Measurements from ENCODE around the gene BRI3BP.
A peak's percentile ranks its signal among the peaks of the same experiment; 100 is the strongest.
"Not testable (repeated sequence)": the region's sequence is repeated elsewhere in the genome, so short reads cannot be mapped to it uniquely, and the experiment has no call there.

The BRI3BP gene

DNA sequence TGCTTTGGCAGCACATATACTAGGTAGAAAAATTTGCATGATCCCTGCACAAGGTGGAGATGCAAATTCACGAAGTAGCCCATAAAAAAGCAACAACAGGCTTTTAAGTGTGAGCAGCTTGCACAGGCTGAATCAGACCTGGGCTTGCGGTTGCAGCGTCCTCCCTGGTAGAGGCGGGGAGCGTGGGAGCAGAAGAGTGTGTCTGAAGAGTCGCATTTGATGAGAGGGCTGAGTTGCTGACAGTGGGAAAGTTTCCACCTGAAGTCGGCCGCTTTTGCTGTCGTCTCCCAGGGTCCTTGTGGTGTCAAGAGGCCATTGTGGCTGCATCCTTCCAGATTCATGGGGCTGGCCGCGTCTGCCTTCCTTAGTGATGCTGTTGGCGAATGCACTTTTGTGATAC lies 78.0 kb downstream of the BRI3BP start:
- TF ChIP-seq, protein P1, sequence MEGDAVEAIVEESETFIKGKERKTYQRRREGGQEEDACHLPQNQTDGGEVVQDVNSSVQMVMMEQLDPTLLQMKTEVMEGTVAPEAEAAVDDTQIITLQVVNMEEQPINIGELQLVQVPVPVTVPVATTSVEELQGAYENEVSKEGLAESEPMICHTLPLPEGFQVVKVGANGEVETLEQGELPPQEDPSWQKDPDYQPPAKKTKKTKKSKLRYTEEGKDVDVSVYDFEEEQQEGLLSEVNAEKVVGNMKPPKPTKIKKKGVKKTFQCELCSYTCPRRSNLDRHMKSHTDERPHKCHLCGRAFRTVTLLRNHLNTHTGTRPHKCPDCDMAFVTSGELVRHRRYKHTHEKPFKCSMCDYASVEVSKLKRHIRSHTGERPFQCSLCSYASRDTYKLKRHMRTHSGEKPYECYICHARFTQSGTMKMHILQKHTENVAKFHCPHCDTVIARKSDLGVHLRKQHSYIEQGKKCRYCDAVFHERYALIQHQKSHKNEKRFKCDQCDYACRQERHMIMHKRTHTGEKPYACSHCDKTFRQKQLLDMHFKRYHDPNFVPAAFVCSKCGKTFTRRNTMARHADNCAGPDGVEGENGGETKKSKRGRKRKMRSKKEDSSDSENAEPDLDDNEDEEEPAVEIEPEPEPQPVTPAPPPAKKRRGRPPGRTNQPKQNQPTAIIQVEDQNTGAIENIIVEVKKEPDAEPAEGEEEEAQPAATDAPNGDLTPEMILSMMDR (IDR thresholded peaks at IDR 0.05; ENCODE audit: low read depth, low read length) = no peak
- TF ChIP-seq MYC (IDR thresholded peaks at IDR 0.05; ENCODE audit: low read depth, low read length) (no peak), POLR2A (IDR thresholded peaks at IDR 0.05; ENCODE audit: extremely low read depth, insufficient read length) (no peak)
- TF ChIP-seq, protein P2, sequence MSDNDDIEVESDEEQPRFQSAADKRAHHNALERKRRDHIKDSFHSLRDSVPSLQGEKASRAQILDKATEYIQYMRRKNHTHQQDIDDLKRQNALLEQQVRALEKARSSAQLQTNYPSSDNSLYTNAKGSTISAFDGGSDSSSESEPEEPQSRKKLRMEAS (IDR thresholded peaks at IDR 0.05; ENCODE audit: low read depth, low read length) = no peak
- H3K4me3 ChIP-seq (ENCODE audit: low read depth, low read length) = no peak overlapping the region

GRCh38 chr12:125072496-125072895 lies 79.1 kb downstream of the BRI3BP start:
- H3K4me3 ChIP-seq (ENCODE audit: low read depth, low read length) = no peak overlapping the region
- TF ChIP-seq, protein P1 (IDR thresholded peaks at IDR 0.05; ENCODE audit: low read depth, low read length) = no peak
- TF ChIP-seq MYC (IDR thresholded peaks at IDR 0.05; ENCODE audit: low read depth, low read length) (no peak), POLR2A (IDR thresholded peaks at IDR 0.05; ENCODE audit: extremely low read depth, insufficient read length) (no peak)
- TF ChIP-seq, protein P2 (IDR thresholded peaks at IDR 0.05; ENCODE audit: low read depth, low read length) = no peak
- DNase-seq (ENCODE audit: low read depth) = no peak

More for the DNA sequence above, 78.0 kb downstream of the BRI3BP start:
- no peak for DNase-seq (ENCODE audit: low read depth)

DNA sequence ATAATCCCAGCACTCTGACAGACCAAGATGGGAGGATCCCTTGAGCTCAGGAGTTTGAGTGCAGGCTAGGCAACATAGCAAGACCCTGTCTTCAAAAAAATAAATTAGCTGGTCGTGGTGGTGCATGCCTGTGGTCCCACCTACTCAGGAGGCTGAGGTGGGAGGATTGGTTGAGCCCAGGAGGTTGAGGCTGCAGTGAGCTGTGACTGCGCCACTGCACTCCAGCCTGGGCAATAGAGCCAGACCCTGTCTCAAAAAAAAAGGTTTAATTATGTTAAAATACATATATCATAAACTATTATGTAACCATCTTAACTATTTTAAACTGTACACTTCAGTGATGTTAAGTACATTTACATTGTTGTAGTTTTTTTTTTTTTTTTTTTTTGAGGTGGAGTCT lies 80.8 kb downstream of the BRI3BP start:
- H3K4me3 ChIP-seq (ENCODE audit: low read depth, low read length); DNase-seq (ENCODE audit: low read depth): not testable (repeated sequence)

DNA sequence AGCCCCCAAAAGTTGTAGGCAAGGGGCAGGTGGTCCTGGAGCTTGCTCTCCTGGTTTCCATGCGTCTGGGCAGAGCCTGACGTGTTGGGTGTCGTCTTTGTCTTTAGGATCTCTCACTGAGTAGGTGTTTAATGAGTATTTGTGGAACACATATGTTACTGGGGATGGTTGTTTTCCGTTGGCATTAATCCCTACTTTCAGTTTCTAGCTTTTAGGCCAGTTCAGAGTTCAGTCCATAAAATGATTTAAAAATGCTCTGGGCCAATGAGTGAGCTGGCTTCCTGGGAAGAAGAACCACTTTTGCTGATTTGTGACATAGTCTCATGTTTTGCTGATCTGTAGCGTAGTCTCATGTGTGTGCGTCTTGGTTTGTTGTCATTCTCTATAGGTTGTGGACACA lies 82.7 kb downstream of the BRI3BP start:
- no peak for DNase-seq (ENCODE audit: low read depth)
- TF ChIP-seq, protein P2 (IDR thresholded peaks at IDR 0.05; ENCODE audit: low read depth, low read length) = no peak
- TF ChIP-seq MYC (IDR thresholded peaks at IDR 0.05; ENCODE audit: low read depth, low read length) (no peak), POLR2A (IDR thresholded peaks at IDR 0.05; ENCODE audit: extremely low read depth, insufficient read length) (no peak)
- TF ChIP-seq, protein P1 (IDR thresholded peaks at IDR 0.05; ENCODE audit: low read depth, low read length) = no peak
- no peak overlapping the region for H3K4me3 ChIP-seq (ENCODE audit: low read depth, low read length)

GRCh38 chr12:125079084-125079483 lies 85.6 kb downstream of the BRI3BP start:
- TF ChIP-seq POLR2A (IDR thresholded peaks at IDR 0.05; ENCODE audit: extremely low read depth, insufficient read length) = no peak
- TF ChIP-seq, protein P1 (IDR thresholded peaks at IDR 0.05; ENCODE audit: low read depth, low read length) = no peak
- TF ChIP-seq, protein P2 (IDR thresholded peaks at IDR 0.05; ENCODE audit: low read depth, low read length) = no peak
- TF ChIP-seq MYC (IDR thresholded peaks at IDR 0.05; ENCODE audit: low read depth, low read length) = no peak
- no peak for DNase-seq (ENCODE audit: low read depth)
- H3K4me3 ChIP-seq (ENCODE audit: low read depth, low read length) = no peak overlapping the region

GRCh38 chr12:125079648-125080645 lies 86.5 kb downstream of the BRI3BP start:
- DNase-seq (ENCODE audit: low read depth) = peak; percentile 87
- H3K4me3 ChIP-seq (ENCODE audit: low read depth, low read length) = no peak overlapping the region
- TF ChIP-seq, protein P1 (IDR thresholded peaks at IDR 0.05; ENCODE audit: low read depth, low read length) = no peak
- TF ChIP-seq, protein P2 (IDR thresholded peaks at IDR 0.05; ENCODE audit: low read depth, low read length) = peak; percentile 41; the same call in 1 of the 2 replicates
- TF ChIP-seq MYC (IDR thresholded peaks at IDR 0.05; ENCODE audit: low read depth, low read length) = 0 out of 2 replicates have a peak, but pooled peaks have one; percentile 34

Measured in NB4 (cell line).